ENCODE results near the gene TRERF1. TPM values are rescaled to one million over a fixed set of nuclear protein-coding genes. Genes with fewer than 3 reads are reported as not detected.

Gene TRERF1
- total and polyA plus RNA-seq, 2 experiments from 2014 or later, result 11.2 to 20.6 TPM

- H3F3A ChIP-seq (replicated peaks; ENCODE audit: low read depth), result no peaks in the 10 kb centered on the region
- no peak overlapping the region for H3K4me3 ChIP-seq
- no peak overlapping the region for H2AFZ ChIP-seq
- no peaks in the 10 kb centered on the region for H4K20me1 ChIP-seq (replicated peaks; ENCODE audit: insufficient read depth)
- TF ChIP-seq CTCF (conservative IDR thresholded peaks at IDR 0.05; ENCODE audit: low read depth in 2 of 2) (no peak), CREB1 (CRISPR knock-in tag; IDR thresholded peaks at IDR 0.05; ENCODE audit: low read depth) (no peak), EZH2phosphoT487 (IDR thresholded peaks at IDR 0.05; ENCODE audit: unreplicated experiment) (no peak), REST (IDR thresholded peaks at IDR 0.05; ENCODE audit: unreplicated experiment) (no peak), EZH2 (IDR thresholded peaks at IDR 0.05; ENCODE audit: low read depth, unreplicated experiment) (no peak), STAT1 (IDR thresholded peaks at IDR 0.05; ENCODE audit: unreplicated experiment) (no peak), POLR2AphosphoS5 (IDR thresholded peaks at IDR 0.05; ENCODE audit: low read depth) (no peak), ETS1 (IDR thresholded peaks at IDR 0.05) (no peak), JUNB (IDR thresholded peaks at IDR 0.05; ENCODE audit: unreplicated experiment) (no peak), ZNF462 (CRISPR knock-in tag; IDR thresholded peaks at IDR 0.05) (no peak), ZNF331 (CRISPR knock-in tag; IDR thresholded peaks at IDR 0.05; ENCODE audit: low read depth) (no peak)
- no peaks in the 10 kb centered on the region for H3K79me2 ChIP-seq (replicated peaks; ENCODE audit: insufficient read depth)
- H3K4me1 ChIP-seq (ENCODE audit: insufficient read depth), result no peaks in the 10 kb centered on the region
- Mint-ChIP-seq H3K27me3 (ENCODE audit: insufficient read depth, low read depth, poor library complexity) (peaks cover 5% of the 10 kb centered on the region), H3K27ac (no peak overlapping the region), H3K4me1 (no peaks in the 10 kb centered on the region), H3K9me3 (no peaks in the 10 kb centered on the region), H3K36me3 (ENCODE audit: low read depth) (peaks cover 74% of the 10 kb centered on the region), H3K4me3 (no peak overlapping the region)
- no peaks in the 10 kb centered on the region for H3K27me3 ChIP-seq (ENCODE audit: insufficient read depth)
- H3K9me2 ChIP-seq (ENCODE audit: insufficient read depth), result no peaks in the 10 kb centered on the region
- ATAC-seq, result no peak
- no peak overlapping the region for H3K27ac ChIP-seq (ENCODE audit: low read depth)
- no peak overlapping the region for H3K4me2 ChIP-seq
- DNase-seq (ENCODE audit: low spot score), result no peak
- H3K36me3 ChIP-seq (ENCODE audit: insufficient read depth), result peaks cover 10% of the 10 kb centered on the region
Measured at GRCh38 chr6:42249279-42249678, 202.4 kb downstream of the TRERF1 start.

Data from GM23338 (cell line).